Measurements from ENCODE around the gene CCDC15. TPM values are rescaled to one million over a fixed set of nuclear protein-coding genes. Genes with fewer than 3 reads are reported as not detected.

The CCDC15 gene
- total and polyA plus RNA-seq, 2 of the 13 experiments (the other 11 are each of a cell fraction or from before 2014, with no cell fraction given): 2.2 to 4.6 TPM

- H3K4me1 ChIP-seq (ENCODE audit: insufficient read depth, low read length): peaks cover 38% of the 10 kb centered on the region
- no peak overlapping the region for H2AFZ ChIP-seq (ENCODE audit: low read length)
- FAIRE-seq: no peak
- POLR2A ChIA-PET: interaction anchor here (1.6 kb wide), 1 partner anchor 124 kb away, joined by 3 read pairs; the partner anchor contains the start of gene CCDC15
- no peak overlapping the region for H3K4me2 ChIP-seq (ENCODE audit: low read depth, low read length)
- H4K20me1 ChIP-seq (ENCODE audit: insufficient read depth, low read length): no peaks in the 10 kb centered on the region
- peaks cover 0 to 4% of the 10 kb centered on the region in 2 experiments; a peak in 1 of 5 replicates for H3K27me3 ChIP-seq (ENCODE audit: control insufficient read depth in 1 of 2, insufficient read depth in 2 of 2, low read length in 2 of 2)
- no TSS peak for BruUV-seq (replicated peaks)
- no peak overlapping the region for H3K27ac ChIP-seq (ENCODE audit: extremely low read length, insufficient read depth, low read length)
- in situ Hi-C loops (cut with HindIII; ENCODE audit: extremely low pct_ligation_motif_present, low pct_unique_long_range_greater_than_20kb) (no loop called here), intact Hi-C loops (cut with micrococcal nuclease; ENCODE audit: unreplicated experiment) (no loop called here)
- TF ChIP-seq GZF1 (CRISPR knock-in tag; IDR thresholded peaks at IDR 0.05): no peak
- TF ChIP-seq ZNF143 (CRISPR knock-in tag; IDR thresholded peaks at IDR 0.05): no peak
- no peak for TF ChIP-seq ZNF335 (CRISPR knock-in tag; IDR thresholded peaks at IDR 0.05)
- TF ChIP-seq ZNF639 (CRISPR knock-in tag; conservative IDR thresholded peaks at IDR 0.05): no peak
- TF ChIP-seq ZKSCAN8 (CRISPR knock-in tag; IDR thresholded peaks at IDR 0.05; ENCODE audit: borderline replicate concordance): no peak
- TF ChIP-seq ZFP36L1 (CRISPR knock-in tag; IDR thresholded peaks at IDR 0.05): no peak
- TF ChIP-seq GMEB2 (CRISPR knock-in tag; IDR thresholded peaks at IDR 0.05; ENCODE audit: low read depth): no peak
- TF ChIP-seq NFIB (CRISPR knock-in tag; IDR thresholded peaks at IDR 0.05; ENCODE audit: borderline replicate concordance): no peak
- no peak for TF ChIP-seq TIGD3 (CRISPR knock-in tag; IDR thresholded peaks at IDR 0.05; ENCODE audit: borderline replicate concordance)
- no peaks in the 10 kb centered on the region for H3K36me3 ChIP-seq (replicated peaks in 1 of 2; ENCODE audit: control insufficient read depth in 1 of 2, insufficient read depth in 2 of 2, low read length in 2 of 2)
- no peaks in the 10 kb centered on the region for H3K9me3 ChIP-seq (ENCODE audit: low read length)
- CTCF ChIA-PET (ENCODE audit: low intra/inter-chr PET ratio, low total read pairs): no interaction called here
- H3K9ac ChIP-seq (ENCODE audit: insufficient read depth, low read depth, low read length): no peak overlapping the region
- ATAC-seq: no peak
- no peak overlapping the region for H3K4me3 ChIP-seq (replicated peaks in 1 of 3; ENCODE audit: insufficient read depth in 1 of 3, low read depth in 2 of 3, low read length in 3 of 3)
- H3K79me2 ChIP-seq (ENCODE audit: insufficient read depth, low read length): no peaks in the 10 kb centered on the region
- 90% methylated on average over 11 of the region's 11 CpGs for WGBS (ENCODE audit: low lambda C conversion rate)
- no peak for DNase-seq (ENCODE audit: low spot score)
These were observed 124.0 kb downstream of the CCDC15 start for GRCh38 chr11:125078016-125078415.

Data from HepG2 (cell line).